Measurements from ENCODE around the gene OR10H3.
"Not testable (repeated sequence)": the region's sequence is repeated elsewhere in the genome, so short reads cannot be mapped to it uniquely, and the experiment has no call there.

OR10H3 gene, protein sequence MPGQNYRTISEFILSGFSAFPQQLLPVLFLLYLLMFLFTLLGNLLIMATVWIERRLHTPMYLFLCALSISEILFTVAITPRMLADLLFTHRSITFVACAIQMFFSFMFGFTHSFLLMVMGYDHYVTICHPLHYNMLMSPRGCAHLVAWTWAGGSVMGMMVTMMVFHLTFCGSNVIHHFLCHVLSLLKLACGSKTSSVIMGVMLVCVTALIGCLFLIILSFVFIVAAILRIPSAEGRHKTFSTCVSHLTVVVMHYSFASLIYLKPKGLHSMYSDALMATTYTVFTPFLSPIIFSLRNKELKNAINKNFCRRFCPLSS

DNA sequence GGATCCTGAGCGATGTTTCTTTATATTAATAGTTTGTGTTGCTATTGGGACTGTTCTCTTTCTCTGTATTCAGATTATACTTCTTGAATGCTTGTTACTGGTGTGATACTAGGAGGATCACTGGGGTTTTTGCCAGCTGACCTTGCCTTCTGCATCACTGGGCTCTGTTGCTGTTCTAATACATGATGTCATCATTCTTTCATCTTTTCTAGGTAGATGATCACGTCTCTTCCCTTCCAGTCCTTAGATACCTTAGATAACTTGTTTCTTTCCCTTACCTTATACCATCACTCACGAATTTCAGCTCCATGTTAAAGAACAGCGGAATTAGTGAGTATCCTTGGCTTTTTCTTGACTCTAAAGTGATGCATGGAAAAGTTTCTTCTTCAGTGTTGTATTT lies at the start of gene OR10H3:
Gene OR10H3 (plus strand): TSS at position 264 of the 400 bp plus-strand sequence. CDS start 3,408 bp downstream, outside the sequence.
- DNase-seq = no peak

DNA sequence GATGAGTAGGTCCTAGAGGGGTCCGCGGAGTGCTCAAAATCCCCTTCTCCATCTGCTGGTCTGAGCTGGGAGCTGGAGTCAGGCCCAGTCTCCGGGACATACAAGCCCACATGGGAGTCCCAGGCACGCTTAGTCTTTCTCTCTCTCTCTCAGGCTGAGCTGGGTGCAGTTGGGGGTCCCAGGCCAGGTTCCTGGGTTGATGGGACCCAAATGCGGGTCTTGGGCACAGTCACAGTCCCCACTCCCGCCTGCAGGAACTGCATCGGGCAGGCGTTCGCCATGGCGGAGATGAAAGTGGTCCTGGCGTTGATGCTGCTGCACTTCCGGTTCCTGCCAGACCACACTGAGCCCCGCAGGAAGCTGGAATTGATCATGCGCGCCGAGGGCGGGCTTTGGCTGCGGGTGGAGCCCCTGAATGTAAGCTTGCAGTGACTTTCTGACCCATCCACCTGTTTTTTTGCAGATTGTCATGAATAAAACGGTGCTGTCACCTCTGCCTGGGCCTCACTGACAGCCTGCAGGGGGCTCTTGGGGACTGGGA lies 41.1 kb upstream of the OR10H3 start:
- no peak for DNase-seq

DNA sequence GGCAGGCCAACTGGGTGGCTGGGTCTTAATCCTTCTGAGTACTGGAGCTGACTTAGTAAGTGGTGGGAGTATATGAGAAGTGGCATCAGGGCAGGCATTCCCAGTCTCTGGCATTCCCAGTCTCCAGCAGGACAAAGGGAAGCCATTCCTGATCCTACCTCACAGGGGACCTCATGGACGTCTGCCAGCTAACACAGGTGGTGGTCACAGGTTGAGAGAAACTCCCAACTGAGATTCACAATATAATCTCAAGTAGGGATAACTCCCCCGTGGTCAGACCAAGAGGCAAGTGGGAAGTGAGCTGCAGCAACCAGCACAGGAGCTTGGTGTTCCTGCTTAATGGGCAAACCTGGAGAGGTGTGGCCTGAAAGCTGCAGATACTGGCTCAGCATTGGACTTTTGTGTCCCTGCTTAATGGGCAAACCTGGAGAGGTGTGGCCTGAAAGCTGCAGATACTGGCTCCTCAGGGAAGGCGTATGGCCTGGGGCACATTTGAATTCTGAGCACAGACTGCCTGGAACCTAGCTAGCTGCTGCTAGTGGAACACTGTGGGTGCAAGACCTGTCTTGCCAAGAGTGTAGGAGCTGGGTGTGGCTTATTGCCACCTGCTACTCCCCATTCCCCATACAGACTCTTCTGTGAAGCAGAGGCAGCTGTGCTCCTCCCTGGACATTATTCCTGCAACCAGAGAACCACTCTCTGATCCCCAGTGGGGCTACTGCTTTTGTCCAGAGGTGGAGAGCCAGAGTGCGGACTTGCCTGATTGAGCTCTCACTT lies 35.8 kb upstream of the OR10H3 start:
- no peak for DNase-seq

DNA sequence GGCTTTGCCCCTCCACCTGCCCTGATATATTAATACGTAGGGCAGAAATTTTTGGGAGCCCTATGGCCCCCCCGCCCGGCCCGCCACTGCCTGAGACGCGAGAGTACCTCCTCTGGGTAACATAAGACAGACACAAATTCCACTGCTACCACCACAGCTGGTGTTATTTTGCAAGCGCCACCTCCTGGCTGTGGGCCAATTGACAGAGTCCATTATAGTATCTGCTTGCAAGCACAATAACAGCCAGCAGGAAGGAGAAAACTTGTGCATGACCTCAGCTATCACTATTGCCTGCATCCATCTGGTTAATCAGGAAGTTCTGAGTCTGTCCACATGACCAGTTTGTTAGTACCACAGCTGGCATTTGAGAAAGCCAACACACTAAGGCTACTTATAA lies 35.3 kb upstream of the OR10H3 start:
- no peak for DNase-seq

DNA sequence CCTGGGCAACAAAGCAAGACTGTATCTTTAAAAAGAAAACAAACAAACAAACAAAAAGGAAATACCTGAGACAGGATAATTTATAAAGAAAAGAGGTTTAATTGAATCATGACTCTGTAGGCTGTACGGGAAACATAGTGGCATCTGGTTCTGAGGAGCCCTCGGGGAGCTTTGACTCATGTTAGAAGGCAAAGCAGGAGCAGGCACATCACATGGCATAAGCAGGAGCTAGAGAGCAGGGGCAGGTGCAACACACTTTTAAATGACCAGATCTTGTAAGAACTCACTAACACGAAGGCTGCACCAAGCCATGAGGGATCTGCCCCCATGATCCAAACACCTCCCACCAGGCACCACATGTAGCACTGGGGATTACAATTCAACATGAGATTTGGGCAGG lies 23.1 kb upstream of the OR10H3 start:
- no peak for DNase-seq

DNA sequence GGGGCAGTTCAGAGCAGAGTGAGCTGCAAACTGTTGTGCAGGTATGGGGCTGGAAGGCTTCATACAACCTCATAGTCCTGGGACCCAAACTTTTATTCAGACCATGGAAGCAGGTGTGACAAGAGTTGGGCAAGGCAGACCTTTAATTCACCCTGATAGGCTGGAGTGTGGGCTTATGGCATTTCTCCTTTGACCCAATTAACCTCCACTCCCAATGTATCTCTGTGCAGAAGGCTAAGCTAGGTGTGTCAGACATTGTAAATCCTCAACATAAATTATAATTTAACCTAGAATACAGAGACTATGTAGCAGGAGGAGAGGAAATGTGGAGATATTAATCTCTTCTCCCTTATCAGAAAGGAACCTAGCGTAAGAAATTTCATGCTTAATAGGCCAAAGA lies 22.1 kb upstream of the OR10H3 start:
- no peak for DNase-seq

DNA sequence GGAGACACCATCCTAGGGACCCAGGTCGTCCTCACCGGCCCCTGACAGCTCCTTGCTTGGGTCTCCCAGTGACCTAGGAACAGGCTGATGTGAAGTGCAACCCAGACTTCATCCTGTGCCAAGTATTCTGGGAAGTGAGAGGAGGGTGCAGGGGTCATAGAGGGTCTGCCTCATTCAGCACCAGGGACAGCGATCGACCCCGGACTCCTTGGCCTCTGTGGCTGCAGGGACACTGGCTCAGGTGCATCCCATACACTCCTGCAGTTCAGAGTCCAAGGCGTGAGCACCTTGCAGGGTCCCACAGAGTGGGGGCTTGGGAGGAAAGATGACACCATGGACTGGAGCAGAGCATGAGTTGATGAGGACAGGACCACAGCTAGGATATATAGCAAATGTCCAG lies 20.0 kb upstream of the OR10H3 start:
- DNase-seq = no peak

DNA sequence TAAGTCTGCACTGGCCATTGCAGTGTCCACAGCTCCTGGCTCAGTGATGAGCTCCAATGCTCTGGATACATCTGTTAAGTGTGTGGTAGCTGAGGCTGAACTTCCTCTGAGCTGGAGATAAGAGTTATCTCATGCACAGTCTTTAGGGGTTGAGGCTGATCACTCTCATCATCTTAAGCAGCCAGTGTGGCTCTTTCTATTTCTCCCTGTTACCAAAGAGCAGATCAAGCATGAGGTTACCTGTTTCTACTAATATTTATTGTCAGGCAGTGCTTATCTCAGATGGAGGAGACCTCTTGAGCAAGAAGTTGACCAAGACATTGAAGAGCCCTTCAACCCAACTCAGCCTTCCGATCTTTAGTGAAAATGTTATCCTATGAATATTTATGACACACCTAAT lies 16.5 kb upstream of the OR10H3 start:
- no peak for DNase-seq

DNA sequence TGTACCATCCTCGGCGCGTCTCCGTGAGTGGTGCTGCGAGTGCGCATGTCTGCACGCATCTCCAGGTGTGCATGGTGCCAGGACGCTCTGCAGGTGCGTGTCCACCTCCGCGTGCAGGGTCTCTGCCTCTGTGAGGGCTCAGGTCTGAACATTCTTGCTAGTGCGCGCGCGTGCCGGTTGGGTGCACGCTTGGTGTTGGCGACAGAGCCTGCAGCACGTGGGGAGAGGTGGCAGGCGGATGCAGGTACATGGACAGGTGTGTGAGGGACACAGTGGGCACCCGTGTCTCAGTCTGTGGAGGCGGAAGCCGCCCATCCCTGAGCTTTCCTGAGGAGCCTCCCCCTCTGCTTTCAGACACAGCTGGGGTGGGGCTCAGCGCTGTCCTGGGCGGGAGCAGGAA lies 14.8 kb upstream of the OR10H3 start:
- DNase-seq = no peak

DNA sequence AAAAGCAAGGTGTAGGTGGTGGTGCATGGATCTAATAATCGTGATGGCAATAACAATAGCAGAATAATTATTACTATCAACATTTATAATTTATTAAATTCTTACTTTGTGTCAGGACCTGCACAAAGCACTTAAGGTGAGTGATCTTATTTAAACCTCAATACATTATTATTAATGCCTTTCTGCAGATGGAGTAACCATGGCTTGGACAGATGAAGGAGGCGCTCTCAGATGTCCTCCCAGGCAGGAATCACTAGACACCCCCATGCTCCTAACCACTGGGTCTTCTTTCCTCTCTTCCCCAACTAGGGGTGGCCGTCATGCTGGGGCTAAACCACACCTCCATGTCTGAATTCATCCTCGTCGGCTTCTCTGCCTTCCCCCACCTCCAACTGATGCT lies 10.1 kb upstream of the OR10H3 start, which contains the start of gene OR10H2:
Gene OR10H2 (plus strand): TSS at position 301 of the 400 bp plus-strand sequence. CDS start 20 bp downstream, at position 321.
- no peak for DNase-seq

DNA sequence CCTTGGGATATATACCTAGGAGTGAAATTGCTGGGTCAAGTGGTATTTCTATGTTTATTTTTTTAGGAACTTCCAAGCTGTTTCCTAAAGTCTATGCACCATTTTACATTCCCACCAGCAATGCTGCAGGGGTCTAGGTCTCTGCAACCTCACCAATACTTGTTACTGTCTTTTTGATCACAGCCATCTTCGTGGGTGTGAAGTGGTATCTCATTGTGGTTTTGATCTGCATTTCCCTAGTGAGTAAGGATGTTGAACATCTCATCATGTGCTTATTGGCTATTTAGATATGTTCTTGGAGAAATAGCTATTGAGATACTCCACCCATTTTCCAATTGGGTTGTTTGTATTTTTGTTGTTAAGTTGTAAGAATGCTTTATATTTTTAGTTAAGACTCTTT lies 7.2 kb upstream of the OR10H3 start:
- no peak for DNase-seq

DNA sequence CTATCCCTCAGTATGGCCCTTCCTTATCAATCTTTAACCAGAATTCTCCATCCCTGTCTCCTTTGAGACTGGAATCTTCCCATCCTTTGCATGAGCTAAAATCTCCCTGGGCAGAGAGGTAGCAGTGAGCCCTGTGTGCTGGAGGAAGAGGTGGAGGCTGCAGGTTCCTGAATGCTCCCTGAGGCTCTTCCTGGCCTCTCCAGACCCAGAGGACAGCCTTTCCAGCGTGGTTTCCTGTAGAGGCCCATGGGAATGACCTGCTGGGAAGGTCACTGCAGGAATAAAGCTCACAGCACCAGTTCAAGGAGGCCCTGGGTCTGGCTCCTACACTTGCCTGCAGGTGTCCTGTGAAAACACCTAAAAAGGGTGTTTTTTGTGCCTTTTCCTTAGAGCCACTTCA lies 5.4 kb upstream of the OR10H3 start:
- DNase-seq = no peak

DNA sequence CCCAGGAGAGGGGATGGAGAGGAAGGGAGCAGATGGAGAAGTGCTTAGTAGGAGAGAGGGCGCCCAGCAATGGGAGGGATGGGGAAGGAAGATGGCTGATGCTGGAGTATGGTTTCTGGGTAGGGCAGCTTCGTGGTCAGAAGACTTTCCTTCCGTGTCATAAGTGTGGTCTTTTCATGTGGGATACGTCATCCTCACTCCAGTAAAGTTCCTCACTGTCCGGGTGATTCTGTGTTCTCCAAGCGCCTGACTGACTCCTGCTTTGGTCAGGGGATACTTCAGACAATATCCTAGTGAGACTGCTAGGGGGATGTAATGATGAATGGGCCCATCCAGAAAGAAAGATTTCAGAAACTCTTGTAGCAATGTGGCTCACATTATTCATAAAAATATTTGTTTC lies 3.9 kb upstream of the OR10H3 start:
- no peak for DNase-seq

DNA sequence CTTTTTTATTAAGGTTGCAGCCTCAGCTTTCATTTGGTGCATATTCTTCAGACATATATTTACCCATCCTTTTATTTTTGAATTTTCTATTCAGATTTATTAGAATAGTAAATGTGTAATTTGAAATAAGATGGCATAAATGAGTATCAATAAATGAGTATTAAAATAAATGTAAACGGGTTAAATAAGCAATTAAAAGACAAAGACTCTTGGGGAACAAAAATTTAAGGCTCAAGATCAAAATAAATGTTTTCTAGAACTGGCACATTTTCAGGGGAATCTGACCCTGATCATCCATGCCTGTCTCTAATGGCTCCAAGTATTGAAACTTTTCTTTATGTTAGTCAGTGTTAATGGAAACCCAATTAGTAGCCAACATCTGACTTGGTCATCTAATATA lies 3.0 kb downstream of the OR10H3 start:
- DNase-seq = no peak

DNA sequence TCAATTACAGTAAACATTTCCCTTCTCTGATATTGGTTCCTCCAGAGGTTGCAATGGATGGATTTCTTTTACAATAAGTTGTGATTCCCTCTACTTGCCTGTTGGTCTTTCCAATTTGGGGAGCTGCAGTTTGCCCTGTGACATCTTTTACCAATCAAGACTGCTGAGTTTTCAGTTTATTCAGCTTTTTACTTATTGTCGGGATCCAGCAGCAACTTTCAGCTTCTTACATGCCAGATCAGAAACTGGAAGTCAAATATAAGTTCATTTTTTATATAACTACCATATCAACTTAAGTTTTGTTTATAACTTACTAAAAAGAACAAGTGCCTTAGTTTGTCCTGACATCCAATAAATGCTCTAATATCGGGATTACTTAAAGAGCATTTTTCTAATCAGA lies 10.5 kb downstream of the OR10H3 start:
- DNase-seq = no peak

DNA sequence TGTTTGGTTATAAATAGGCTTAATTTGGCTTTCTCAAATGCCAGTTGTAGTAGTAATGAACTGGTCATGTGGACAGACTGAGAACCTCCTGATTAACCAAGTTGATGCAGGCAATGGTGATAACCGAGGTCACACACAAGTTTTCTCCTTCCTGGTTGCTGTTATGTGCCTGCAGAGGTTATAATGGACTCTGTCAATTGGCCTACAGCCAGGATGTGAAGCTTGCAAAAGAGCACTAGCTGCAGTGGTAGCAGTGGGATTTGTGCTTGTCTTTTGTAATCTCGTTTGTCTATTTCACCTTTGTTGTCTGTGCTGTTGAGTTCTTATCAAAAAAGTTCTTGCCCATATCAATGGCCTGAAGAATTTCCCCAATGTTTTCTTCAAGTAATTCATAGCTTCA lies 20.6 kb downstream of the OR10H3 start:
- DNase-seq = no peak

DNA sequence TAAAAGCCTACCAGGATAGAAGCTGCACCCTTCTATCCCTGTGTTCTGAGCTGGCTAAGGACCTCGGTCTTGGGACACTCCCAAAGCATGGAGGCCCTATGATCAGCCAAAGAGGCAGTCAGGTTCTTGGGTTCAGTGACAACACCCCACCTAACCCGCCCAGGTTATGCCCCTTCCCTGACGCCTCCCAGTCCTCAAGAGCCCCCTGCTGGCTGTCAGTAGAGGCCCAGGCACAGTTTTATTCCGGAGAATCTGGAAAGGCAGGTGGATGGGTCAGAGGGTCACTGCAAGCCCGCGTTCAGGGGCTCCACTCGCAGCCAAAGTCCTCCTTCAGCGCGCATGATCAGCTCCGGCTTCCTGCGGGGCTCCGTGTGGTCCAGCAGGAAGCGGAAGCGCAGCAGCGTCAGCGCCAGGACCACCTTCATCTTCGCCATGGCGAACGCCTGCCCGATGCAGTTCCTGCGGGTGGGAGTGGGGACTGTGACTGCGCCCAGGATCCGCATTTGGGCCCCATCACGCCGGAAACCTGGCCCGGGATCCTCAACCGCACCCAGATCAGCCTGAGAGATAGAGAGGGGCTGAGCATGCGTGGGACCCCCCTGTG lies 22.3 kb downstream of the OR10H3 start:
- no peak for DNase-seq

DNA sequence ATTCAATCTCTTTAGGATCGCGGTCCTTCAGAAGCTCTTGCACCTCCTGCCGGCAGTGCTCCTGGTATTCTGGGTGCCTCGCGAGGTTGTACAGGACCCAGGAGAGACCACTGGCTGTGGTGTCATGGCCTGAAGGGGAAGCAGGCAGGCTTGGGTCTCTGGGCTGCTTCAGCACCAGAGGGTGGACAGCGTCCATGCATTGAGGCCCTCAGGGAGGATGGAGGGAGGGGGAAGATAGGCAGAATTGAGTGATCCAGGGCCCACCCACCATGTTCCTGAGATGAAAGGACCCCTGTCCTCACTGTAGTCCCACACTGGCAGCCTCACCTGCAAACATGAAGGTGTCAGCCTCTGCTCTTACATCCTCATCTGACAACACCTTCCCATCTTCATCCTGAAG lies 31.8 kb downstream of the OR10H3 start:
- no peak for DNase-seq

DNA sequence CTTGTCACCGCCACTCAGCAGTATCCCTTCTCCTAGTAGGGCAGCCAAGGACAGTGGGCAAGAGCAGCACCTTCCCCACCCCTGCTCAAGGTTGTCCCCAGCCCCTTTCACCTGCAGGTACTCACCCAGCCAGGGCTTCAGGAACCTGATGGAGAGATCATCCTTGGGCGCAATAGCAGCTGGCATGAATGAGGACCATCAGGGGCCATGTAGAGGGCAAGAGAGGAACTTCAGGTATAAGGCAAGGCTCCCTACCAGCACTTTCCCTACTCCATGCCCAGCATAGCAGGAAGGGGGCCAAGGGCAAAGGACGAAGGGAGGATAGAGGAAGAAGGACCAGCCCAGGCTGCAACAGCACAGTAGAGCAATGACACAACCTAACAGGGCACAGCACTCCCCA lies 36.4 kb downstream of the OR10H3 start:
- DNase-seq = not testable (repeated sequence)

DNA sequence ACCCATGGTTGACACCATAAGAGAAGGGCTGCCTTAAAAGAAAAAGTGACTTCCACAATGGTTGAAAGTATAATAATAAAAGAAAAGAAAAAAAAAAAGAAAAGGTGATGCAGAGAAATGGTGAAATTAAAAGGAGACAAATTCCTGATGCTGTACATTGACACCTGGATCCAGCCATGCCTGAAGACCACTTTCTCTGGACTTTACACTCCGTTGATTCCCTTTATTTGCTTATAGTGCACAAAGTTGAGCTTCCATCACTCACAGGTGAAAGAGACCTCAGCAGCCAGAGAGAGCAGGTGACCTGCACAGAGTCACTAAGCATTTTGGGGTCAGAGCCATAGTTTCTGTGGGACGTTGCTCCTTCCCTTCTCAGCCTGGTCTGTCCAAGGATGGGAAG lies 37.5 kb downstream of the OR10H3 start:
- DNase-seq = no peak

DNA sequence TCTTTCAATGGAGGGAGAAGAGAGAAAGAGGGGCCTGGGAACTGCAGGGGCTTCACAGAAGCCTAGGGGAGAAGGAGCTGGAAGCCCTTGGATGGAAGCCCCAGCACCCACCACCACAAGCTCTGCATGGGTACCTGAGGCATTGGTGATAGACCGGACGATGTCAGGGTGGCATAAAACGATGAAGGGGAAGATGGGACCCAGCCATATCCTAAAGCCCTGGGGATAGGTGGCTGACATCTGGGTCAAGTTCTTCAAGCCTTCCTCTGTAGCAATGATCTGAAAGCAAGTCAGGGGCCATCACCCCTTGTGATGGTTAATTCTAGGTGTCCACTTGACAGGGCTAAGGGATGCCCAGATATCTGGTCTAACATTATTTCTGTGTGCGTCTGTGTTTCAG lies 38.5 kb downstream of the OR10H3 start:
- DNase-seq = no peak

DNA sequence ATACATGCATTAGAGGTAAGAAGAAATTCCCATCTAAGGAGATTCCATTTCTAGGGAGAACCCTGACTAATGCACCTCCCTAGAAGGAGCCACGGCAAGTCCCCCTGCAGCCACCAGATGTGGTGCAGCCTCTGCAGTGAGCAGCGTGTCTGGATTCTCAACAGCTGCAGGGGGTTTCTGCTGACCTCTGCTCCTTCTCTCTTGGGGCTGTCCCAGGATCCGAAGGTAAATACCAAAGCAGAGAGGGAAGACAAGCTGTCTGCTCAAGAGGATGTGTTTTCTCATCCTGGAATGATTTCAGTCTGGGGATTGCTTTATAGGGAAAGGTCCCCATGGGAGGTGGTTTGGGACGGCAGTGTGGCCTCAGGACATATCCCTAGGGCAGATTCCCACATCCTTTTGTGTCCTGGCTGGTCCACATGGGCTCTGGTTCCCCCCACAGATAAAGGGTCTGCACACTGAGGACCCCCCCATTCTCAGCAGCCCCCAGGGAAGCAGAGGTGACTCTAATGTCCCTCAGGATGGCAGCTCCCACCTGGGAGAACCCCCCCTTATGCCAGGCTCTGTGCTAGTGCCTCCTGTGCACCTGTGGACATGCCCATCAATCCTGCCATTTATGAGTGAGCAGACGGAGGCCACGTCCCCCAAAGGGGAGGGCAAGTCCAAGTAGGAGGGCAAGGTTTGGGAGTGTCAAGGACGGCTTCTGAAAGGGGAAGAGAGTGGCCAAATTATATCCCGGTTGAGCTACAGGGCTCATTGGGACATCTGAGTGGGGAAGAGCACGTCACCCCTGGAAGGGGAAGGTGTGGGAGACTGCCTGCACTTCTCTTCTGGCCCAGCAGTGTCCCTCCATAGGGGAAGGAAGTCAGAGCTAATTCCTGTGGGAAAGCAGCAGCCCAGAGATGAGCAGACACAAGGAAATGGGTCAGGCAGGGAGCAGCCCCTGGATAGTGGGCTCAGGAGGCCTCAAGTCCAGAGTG lies 39.5 kb downstream of the OR10H3 start:
- DNase-seq = no peak
